MM.1S (cell line): ENCODE measurements around the gene IL24.

Experiments
- DNase-seq: peaks from one replicate; pipeline ENCODE4 v3.0.0-alpha.2; 2015
- H2AFZ ChIP-seq: fragments of 300-600 bp; sonication (generic); 2 replicates; pipeline ENCODE4 v1.6.0; 2016; ENCODE audit warnings: antibody characterized with exemption, low read length
- H3F3A ChIP-seq: fragments of 300-600 bp; sonication (generic); 2 replicates; pipeline ENCODE4 v1.6.1; 2016; ENCODE audit warnings: mild to moderate bottlenecking, antibody characterized with exemption, low read length, moderate library complexity, mixed read lengths; ENCODE audit not compliant: insufficient read depth
- H3K27ac ChIP-seq: fragments of 300-600 bp; sonication (generic); 2 replicates; pipeline ENCODE4 v1.5.1; 2016; ENCODE audit warnings: mild to moderate bottlenecking, low read length
- H3K27me3 ChIP-seq: fragments of 300-600 bp; sonication (generic); replicated peaks from 2 replicates; pipeline ENCODE4 v1.6.0; 2016; ENCODE audit warnings: low read length; ENCODE audit not compliant: insufficient read depth
- H3K36me3 ChIP-seq: fragments of 300-600 bp; sonication (generic); replicated peaks from 2 replicates; pipeline ENCODE4 v1.6.1; 2016; ENCODE audit warnings: mild to moderate bottlenecking, low read length, mixed read lengths; ENCODE audit not compliant: insufficient read depth
- H3K4me1 ChIP-seq: fragments of 300-600 bp; sonication (generic); 2 replicates; pipeline ENCODE4 v1.6.1; 2016; ENCODE audit warnings: low read length, mixed read lengths
- H3K4me2 ChIP-seq: fragments of 300-600 bp; sonication (generic); 2 replicates; pipeline ENCODE4 v1.6.0; 2016; ENCODE audit warnings: low read depth, low read length
- H3K4me3 ChIP-seq: fragments of 300-600 bp; sonication (generic); 2 replicates; pipeline ENCODE4 v1.5.1; 2016; ENCODE audit warnings: low read length, mixed read lengths
- H3K79me2 ChIP-seq: fragments of 300-600 bp; sonication (generic); 2 replicates; pipeline ENCODE4 v1.6.1; 2016; ENCODE audit warnings: mixed run types, low read length, mixed read lengths
- H3K9ac ChIP-seq: fragments of 300-600 bp; sonication (generic); 2 replicates; pipeline ENCODE4 v1.6.1; 2016; ENCODE audit warnings: low read length, mixed read lengths
- H3K9me2 ChIP-seq: fragments of 300-600 bp; sonication (generic); replicated peaks from 2 replicates; pipeline ENCODE4 v1.6.1; 2016; ENCODE audit warnings: mild to moderate bottlenecking, low read length, mixed read lengths; ENCODE audit not compliant: insufficient read depth
- H3K9me3 ChIP-seq: fragments of 300-600 bp; sonication (generic); replicated peaks from 2 replicates; pipeline ENCODE4 v1.6.1; 2016; ENCODE audit warnings: mild to moderate bottlenecking, low read length, mixed read lengths; ENCODE audit not compliant: insufficient read depth
- H4K20me1 ChIP-seq: fragments of 300-600 bp; sonication (generic); 2 replicates; pipeline ENCODE4 v1.6.1; 2016; ENCODE audit warnings: mild to moderate bottlenecking, low read length, moderate library complexity, mixed read lengths; ENCODE audit not compliant: insufficient read depth
- EZH2 ChIP-seq: fragments of 300-600 bp; sonication (generic); optimal IDR thresholded peaks from 2 replicates; pipeline ENCODE3; 2017; ENCODE audit warnings: low read depth, mild to moderate bottlenecking, antibody characterized with exemption, low read length, mixed read lengths
- EZH2phosphoT487 ChIP-seq: fragments of 300-600 bp; sonication (generic); IDR thresholded peaks from 2 replicates; pipeline ENCODE4 v1.6.1; 2018; ENCODE audit warnings: antibody characterized with exemption, low read length
- TF ChIP-seq, protein P1 (sequence below): fragments of 300-600 bp; sonication (generic); IDR thresholded peaks from 2 replicates; pipeline ENCODE4 v1.5.1; 2016; ENCODE audit warnings: antibody characterized with exemption, low read length, mixed read lengths

Gene IL24

DNA sequence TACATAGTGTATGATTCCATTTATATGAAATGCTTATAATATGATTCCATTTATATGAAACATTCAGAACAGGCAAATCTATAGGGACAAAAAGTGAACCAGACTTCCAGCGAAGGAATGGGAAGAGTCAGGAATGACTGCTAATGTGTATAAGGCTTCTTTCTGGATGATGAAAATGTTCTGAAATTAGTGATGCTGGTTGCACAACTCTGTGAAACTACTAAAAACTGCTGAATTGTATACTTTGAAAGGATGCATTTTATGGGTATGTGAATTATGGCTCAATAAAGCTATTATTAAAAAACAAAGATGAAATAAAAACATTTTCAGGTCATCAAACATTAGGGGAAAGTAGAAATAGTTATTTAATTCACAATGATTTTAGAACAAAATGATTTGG, 14.1 kb upstream of the IL24 start:
- no peak for DNase-seq
- Histone ChIP-seq H3K9me2 (no peaks in the 10 kb centered on the region), H3K36me3 (no peaks in the 10 kb centered on the region), H3K4me2 (no peak overlapping the region), H3K4me1 (peaks cover under 1% of the 10 kb centered on the region; the same call in 1 of the 2 replicates), H4K20me1 (no peaks in the 10 kb centered on the region), H3F3A (peaks cover under 1% of the 10 kb centered on the region; the same call in 1 of the 2 replicates), H3K27me3 (peaks cover 4% of the 10 kb centered on the region; the same call in 1 of the 2 replicates), H3K4me3 (no peak overlapping the region), H3K9ac (no peak overlapping the region), H3K9me3 (no peaks in the 10 kb centered on the region), H3K79me2 (no peaks in the 10 kb centered on the region), H3K27ac (no peak overlapping the region), H2AFZ (no peak overlapping the region)
- TF ChIP-seq, protein P1, sequence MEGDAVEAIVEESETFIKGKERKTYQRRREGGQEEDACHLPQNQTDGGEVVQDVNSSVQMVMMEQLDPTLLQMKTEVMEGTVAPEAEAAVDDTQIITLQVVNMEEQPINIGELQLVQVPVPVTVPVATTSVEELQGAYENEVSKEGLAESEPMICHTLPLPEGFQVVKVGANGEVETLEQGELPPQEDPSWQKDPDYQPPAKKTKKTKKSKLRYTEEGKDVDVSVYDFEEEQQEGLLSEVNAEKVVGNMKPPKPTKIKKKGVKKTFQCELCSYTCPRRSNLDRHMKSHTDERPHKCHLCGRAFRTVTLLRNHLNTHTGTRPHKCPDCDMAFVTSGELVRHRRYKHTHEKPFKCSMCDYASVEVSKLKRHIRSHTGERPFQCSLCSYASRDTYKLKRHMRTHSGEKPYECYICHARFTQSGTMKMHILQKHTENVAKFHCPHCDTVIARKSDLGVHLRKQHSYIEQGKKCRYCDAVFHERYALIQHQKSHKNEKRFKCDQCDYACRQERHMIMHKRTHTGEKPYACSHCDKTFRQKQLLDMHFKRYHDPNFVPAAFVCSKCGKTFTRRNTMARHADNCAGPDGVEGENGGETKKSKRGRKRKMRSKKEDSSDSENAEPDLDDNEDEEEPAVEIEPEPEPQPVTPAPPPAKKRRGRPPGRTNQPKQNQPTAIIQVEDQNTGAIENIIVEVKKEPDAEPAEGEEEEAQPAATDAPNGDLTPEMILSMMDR: no peak
- TF ChIP-seq EZH2: no peak
- TF ChIP-seq EZH2phosphoT487: no peak

DNA sequence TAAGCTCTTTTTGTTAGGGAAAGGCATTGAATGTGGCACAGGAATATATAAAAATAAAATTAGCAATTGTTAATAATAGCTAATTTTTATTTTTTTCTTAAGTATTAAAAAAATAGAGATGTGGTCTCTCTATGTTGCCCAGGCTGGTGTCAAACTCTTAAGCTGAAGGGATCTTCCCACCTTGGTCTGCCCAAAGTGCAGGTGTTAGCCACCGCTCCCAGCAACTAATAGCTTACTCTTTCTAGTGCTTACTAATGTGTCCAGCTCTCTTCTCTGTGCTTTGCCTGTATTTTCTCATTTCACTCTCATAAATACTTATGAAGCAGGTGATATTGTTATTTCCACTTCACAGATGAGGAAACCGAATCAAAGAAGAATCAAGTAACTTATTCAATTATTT, 13.4 kb upstream of the IL24 start:
- H3K36me3 ChIP-seq: no peaks in the 10 kb centered on the region
- H2AFZ ChIP-seq: no peak overlapping the region
- peaks cover 4% of the 10 kb centered on the region; the same call in 1 of the 2 replicates for H3K27me3 ChIP-seq
- no peak for TF ChIP-seq EZH2
- TF ChIP-seq, protein P1: no peak
- no peak for TF ChIP-seq EZH2phosphoT487
- peaks cover 5% of the 10 kb centered on the region; the same call in 1 of the 2 replicates for H3K4me1 ChIP-seq
- H3K9ac ChIP-seq: no peak overlapping the region
- H3K4me3 ChIP-seq: no peak overlapping the region
- DNase-seq: no peak
- H3K27ac ChIP-seq: no peak overlapping the region
- no peaks in the 10 kb centered on the region for H3K79me2 ChIP-seq
- no peaks in the 10 kb centered on the region for H4K20me1 ChIP-seq
- H3K9me3 ChIP-seq: no peaks in the 10 kb centered on the region
- H3F3A ChIP-seq: peaks cover 5% of the 10 kb centered on the region; the same call in 1 of the 2 replicates
- no peak overlapping the region for H3K4me2 ChIP-seq
- no peaks in the 10 kb centered on the region for H3K9me2 ChIP-seq

- H3K9me2 ChIP-seq: no peaks in the 10 kb centered on the region
- H3K9ac ChIP-seq: no peak overlapping the region
- no peak overlapping the region for H3K27ac ChIP-seq
- DNase-seq: no peak
- no peaks in the 10 kb centered on the region for H3K79me2 ChIP-seq
- H3K4me2 ChIP-seq: no peak overlapping the region
- peaks cover 5% of the 10 kb centered on the region; the same call in 1 of the 2 replicates for H3F3A ChIP-seq
- no peaks in the 10 kb centered on the region for H4K20me1 ChIP-seq
- no peak overlapping the region for H3K4me3 ChIP-seq
- H3K9me3 ChIP-seq: no peaks in the 10 kb centered on the region
- H3K27me3 ChIP-seq: peaks cover 4% of the 10 kb centered on the region; the same call in 1 of the 2 replicates
- H2AFZ ChIP-seq: no peak overlapping the region
- no peaks in the 10 kb centered on the region for H3K36me3 ChIP-seq
- H3K4me1 ChIP-seq: peaks cover 7% of the 10 kb centered on the region; the same call in 1 of the 2 replicates
- TF ChIP-seq EZH2: no peak
- TF ChIP-seq, protein P1: no peak
- TF ChIP-seq EZH2phosphoT487: no peak
Observed at GRCh38 chr1:206885341-206886060, 11.7 kb upstream of the IL24 start.
